KBM-7 (cell line): ENCODE measurements around the gene FBN3.

Source experiments
- DNase-seq: peaks from one replicate; pipeline ENCODE4 v3.0.0-alpha.2; 2015
- in situ Hi-C: fragments of 300-500 bp; cut with MboI; formaldehyde crosslinking; loops from 2 replicates; pipeline ENCODE4 v1.14.3; 2020; ENCODE audit warnings: low sequenced_read_pairs, low pct_unique_long_range_greater_than_20kb, mixed read lengths

FBN3 gene

DNA sequence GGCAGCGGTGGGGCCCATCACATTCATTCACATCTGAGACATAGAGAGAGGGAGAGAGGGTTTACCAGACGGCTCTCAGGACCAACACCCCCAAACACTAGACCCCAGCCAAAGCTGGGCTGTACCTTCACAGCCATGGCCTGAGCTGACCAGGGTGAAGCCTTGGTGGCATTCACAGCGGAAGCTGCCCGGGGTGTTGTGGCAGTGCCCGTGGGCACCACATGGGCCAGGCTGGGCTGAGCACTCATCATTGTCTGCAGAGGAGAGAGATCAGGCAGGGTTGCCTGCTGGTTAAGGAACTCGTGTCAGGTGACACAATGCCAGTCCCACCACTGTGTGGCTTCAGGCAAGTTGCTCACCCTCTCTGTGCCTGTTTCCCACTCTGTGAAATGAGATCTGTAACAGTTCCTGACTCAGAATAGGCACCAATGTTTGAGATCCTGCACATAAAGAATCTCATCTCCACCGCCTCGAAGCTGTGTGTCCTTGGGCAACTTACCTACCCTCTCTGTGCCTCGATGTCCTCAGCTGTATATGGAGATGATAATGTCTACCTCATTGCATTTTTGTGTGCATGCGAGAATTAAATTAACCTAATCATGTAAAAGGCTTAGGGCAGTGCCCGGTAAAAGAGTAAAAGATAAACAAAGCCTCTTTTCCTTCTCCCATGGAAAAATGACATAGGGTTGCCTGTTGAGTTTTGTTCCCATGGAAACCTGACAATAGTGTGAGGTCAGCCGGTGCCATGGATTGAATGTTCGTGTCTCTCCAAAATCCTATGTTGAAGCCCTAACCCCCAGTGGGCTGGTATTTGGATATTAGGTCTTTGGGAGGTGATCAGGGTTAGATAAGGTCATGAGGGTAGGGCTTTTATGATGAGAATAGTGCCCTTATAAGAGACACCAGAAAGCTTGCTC is 74.0 kb downstream of the FBN3 start:
- DNase-seq, result no peak
- in situ Hi-C loops, result no loop called here

DNA sequence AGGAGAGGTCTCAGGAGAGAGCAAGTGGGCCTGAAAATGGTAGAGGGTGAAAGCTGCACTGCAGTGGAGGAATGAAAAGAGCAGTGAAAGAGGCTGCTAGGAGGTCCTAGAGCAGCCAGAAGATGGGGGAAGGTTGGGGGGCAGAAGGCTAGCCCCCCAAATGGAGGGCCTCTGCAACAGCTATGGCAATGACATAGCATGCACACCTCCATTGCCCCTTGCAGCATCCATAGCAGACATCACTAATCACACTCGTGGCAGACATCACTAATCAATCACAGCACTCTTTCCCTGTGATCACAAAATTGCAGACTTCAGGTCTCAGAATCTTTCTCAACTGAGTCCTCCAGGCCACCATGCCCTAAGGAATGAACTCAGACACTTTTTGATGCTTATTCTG is 74.9 kb downstream of the FBN3 start:
- in situ Hi-C loops, result no loop called here
- no peak for DNase-seq

DNA sequence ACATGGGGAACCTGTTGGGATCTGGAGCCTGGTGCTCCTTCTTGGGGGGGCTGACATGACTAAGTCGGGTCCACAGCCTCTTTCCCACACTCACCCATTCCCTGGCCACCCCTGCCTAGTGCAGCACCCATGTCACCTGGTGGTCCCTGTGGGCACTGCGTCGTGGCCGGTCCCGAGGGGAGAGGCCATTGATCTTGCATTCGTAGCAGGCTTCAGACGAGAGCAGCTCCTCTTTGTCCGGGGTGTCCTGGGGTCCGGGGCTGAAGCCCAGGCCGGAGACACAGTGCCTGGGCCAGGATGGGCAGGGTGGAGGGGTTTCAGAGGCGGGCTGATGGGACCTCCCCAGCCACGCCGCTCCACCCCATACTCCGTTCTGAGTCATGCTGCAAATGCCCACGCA is 77.5 kb downstream of the FBN3 start:
- in situ Hi-C loops, result no loop called here
- no peak for DNase-seq

DNA sequence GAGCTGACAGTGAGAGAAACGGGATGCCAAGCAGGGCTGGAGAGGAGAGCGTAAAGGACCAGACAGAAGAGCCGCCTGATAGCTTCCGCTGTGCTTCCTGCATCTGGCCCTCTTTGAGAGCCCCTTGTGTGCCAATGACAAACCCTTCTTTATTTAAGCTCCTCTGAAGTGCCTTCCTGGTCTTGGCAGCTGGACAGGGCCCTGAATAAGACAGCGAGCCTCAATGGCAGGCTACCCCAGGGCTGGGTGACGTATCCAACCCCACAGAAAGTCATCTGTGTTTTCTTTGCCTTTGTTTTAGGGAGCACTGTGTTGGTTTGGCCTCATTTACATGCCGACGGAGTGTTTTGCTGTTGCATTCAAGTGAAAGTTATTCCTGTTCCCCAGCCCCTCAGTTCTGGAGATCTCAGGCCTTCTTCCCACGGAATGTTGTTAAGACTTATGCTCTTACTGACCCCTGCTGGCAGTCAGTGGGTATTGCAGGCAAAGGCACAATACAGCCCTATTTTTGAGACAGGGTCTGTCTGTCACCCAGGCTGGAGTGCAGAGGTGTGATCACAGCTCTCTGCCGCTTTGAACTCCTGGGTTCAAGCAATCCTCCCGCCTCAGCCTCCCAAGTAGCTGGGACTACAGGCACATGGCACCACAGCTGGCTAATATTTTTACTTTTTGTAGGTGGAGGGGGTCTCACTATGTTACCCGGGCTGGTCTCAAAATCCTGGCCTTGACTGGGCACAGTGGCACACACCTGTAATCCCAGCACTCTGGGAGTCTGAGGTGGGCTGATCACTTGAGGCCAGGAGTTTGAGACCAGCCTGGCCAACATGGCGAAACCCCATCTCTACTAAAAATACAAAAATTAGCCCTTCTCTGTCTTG is 80.1 kb downstream of the FBN3 start:
- peak; percentile 70 for DNase-seq
- in situ Hi-C loops, result no loop called here

DNA sequence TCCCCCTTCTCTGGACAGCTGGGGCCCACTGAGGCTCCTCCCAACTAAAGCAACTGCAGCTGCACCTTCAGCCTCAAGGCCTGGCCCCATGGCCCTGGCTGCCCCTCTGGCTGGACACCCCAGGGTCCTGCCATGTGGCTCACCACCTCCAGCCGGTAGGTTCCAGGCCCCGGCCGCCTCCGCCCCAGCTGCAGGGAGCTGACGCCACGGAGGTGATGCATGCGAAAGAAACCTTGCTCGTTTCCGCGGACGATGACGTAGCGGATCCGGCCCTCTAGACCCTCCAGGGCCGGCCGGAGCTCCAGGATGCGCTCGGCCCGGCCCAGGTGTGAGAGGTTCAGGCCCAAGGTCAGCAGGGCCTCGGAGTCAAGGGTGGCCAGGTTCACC is 83.5 kb downstream of the FBN3 start:
- no peak for DNase-seq
- in situ Hi-C loops, result no loop called here

DNA sequence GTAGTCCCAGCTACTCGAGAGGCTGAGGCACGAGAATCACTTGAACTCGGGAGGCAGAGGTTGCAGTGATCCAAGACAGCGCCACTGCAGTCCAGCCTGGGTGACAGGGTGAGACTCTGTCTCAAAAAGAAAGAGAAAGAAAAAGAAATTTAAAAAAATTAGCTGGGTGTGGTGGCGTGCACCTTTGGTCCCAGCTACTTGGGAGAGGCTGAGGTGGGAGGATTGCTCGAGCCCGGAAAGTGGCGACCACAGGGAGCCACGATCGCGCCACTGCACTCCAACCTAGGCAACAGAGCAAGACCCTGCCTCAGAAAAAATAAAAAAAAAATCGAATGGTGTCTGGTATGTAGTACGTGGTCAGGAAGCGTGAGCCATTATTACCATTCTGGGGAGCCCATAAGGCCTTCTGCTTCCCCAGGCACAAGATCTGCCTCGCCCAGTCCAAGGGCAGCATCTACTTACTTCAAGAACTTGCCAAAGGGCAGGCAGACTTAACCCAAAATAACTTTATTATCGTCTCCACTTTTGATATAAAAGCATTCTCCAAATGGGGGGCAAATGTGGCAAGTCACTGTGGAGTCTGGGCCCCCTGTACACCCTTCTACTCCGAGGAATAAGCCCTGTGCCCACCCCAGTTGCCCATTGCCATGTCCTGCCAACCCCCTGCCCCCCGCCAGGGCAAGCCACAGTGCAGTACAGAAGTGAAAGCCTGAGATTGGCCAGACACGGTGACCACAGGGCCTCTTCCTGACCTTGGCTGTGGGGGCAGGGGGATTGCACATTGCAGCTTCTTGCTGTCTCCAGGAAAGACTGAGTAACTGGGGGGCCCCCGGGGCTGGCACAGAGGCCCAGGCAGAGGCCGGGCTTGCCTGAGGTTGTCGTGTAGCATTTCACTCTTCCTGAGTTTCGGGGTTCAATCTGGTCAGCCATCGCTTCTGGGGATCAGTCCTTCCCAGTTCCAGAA is 84.2 kb downstream of the FBN3 start:
- no peak for DNase-seq
- in situ Hi-C loops, result no loop called here

DNA sequence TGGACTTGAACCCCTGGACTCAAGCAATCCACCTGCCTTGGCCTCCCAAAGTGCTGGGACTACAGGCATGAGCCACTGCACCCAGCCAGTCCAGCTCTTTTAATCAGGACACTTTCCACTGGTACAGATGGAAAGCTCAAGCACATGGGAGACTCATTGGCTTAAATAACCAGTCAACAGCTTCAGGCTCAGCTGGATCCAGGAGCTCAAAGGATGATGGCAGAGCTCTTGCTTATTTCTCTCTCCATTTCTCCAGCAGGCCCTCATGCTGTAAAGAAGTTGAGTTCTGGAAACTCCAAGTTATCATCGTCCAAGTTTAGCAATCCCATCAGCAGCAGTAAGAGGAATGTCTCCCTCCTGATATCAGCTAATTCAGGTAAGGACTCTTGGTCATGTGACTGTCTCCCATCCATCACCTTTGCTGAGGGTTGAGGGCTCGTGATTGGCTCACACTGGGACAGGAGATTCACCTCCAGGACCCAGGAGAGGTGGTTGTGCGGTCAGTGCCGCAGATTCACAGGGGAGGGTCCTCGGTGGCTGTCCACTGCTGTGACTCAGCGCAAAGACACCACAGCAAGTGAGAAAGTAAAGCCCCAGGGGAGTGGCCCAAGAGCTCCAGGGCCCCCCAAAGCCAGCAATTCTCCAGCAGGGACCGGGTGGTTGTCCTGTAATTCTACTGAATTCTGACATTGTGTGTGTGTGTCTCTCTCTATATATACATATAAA is 91.7 kb downstream of the FBN3 start:
- DNase-seq, result no peak
- in situ Hi-C loops, result no loop called here

DNA sequence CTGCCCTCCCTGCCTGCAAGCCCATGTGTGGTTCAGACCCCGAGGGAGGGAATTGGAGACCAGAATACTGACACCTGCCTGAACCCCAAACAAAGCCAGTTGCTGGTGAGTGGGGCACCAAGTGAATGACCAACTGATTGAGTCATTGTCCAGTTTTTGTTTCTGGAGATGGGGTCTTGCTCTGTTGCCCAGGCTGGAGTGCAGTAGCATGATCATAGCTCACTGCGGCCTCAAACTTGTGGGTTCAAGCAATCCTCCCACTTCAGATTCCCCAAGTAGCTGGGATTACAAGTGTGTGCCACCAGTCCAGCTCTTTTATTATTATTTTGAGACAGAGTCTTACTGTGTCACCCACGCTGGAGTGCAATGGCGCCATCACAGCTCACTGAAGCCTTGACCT is 92.9 kb downstream of the FBN3 start:
- DNase-seq, result no peak
- in situ Hi-C loops, result no loop called here

DNA sequence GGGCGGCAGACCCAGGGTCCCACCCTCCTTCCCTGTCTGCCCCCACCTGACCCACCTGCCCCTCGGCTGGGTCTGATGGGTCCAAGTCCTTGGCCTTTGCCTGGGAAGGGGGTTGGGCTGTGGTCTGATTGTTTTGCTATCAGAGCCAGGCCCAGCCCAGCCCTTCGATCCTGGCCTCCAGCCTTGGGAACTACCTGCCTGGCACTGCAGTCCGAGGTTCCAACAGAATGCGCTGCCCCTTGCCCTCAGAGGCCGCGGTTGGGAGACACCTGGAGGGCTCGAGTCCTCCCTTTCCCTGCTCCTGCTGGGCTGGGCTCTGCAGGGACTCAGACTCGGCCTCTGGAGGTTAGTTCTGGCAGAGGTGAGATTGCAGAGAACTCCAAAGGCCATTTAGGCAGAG is 95.2 kb downstream of the FBN3 start:
- no peak for DNase-seq
- in situ Hi-C loops, result no loop called here

DNA sequence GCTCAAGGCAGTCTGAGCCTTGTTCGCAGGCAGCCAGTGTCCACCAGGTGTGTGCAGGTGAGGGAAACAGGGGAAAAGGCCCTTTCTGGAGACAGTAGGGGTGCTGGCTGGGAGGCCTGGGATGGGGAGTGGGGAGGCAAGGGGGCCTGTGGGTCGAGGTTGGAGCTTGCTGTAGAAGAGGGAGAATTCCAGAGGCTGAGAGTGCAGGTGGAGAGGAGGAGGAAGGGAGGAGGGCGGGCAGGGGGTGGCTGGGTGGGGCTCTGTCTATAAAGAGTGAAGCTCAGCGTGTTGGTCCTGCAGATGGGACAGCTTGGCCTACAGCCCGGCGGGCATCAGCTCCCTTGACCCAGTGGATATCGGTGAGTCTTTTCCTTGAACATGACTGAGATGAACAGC is 96.9 kb downstream of the FBN3 start, which contains the start of gene CCL25:
Gene CCL25 (plus strand): TSS at position 297 of the 396 bp plus-strand sequence. CDS start 290 bp downstream, outside the sequence.
- no peak for DNase-seq
- in situ Hi-C loops, result no loop called here

DNA sequence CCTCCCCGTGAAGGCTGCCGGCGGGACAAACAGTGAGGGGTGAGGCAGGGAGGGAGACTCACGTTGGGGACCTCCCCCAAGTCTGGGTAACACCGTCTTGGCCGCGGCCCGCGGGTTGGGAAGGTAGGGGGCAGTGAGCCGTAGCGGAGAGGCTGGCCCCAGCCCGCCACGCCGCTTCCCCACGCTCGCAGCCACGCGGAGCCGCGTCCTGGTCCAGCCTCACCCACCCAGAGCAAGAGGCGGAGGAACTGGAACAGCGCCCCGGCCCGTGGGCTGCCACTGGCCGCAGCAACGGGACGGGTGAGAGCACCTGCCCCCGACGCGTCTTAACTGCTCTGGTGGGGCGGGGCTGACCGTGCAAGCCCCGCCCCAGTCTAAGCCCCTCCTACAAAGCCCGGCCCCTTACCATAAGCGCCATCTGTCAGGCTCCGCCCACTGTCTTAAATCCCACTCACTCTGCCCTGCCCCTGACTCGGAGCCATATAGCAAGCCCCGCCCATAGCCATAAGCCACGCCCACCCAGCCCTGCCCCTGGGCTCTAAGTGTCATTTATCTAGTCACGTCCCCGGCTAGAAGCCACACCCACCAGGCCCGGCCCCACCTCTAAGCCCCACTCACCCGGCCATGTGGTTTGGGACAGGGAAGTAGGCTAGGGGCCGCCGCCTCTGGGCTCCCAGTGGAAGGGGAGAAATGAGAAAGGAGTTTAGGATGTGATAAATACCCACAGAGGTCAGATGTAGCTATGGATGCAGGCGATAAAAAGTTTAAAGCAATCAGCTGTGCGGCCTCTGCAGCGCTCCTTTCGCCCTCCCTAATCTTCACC is 98.9 kb downstream of the FBN3 start:
- in situ Hi-C loops, result no loop called here
- DNase-seq, result peak; percentile 99

DNA sequence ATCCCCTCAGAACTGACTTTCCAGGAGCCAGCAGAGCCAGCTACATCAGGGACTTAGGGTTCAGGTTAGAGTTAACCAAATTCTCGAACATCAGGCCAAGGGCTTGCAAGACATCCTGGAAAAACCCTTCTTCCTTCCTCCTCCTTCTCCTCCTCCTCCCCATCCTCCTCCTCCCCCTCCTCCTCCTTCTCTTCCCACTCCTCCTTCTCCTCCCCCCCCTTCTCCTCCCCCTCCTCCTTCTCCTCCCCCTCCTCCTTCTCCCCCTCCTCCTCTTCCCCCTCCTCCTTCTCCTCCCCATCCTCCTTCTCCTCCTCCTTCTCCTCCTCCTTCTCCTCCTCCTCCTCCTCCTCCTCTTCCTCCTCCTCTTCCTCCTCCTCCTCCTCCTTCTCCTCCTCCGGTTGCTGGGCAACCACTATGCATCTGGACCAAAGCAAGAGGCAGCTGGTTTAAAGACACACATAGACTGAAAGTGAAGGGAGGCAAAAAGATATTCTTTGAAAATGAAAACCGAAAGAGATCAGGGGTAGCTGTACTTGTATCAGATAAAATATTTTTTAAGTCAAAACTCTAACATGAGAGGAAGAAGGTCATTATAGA is 102.7 kb downstream of the FBN3 start:
- DNase-seq, result no peak
- in situ Hi-C loops, result no loop called here

DNA sequence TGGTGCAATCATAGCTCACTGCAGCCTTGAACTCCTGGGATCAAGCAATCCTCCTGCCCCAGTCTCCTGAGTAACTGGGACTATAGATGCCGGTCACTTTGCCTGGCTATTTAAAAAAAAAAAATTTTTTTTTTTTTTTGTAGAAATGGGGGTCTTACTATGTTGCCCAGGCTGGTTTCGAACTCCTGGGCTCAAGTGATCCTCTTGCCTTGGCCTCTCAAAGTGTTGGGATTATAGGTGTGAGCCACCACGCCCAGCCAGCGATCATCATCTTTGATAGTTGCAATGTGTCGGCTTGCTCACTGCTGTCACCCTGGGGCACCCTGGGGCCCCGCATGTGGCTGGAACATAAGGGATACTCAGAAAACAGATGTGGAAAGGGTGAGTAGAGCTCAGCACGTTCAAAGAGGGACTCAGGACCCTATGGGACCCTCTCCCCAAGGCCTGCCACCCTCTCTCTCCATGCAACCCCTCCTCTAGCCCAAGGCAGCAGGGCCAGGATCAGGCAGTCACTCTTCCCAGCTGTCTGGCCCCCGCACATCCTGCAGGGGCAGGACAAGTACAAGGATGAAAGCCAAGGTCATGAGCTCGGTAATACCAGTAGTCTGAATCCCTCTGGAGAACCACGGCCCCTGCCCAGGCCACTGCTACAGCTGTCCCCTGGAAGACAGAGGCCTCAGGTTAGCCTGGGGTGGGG is 103.4 kb downstream of the FBN3 start:
- DNase-seq, result no peak
- in situ Hi-C loops, result no loop called here

DNA sequence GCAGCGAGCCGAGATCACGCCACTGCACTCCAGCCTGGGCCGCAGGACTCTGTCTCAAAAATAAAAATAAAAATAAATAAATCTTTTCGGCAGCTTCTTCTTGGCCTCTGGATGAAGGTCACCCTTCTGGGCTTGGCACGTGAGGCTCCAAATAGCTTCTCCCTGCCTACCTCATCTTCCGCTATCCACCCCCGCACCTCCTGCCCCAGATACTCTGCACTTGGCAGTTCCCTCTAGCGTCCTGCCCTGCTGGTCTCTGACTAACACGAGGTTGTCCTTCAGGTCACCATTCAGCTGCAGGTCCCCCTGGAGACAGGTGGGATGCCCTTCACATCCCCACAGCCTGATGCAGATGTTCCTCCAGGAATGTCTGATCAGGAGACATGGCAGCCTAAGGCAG is 105.4 kb downstream of the FBN3 start:
- in situ Hi-C loops, result no loop called here

DNA sequence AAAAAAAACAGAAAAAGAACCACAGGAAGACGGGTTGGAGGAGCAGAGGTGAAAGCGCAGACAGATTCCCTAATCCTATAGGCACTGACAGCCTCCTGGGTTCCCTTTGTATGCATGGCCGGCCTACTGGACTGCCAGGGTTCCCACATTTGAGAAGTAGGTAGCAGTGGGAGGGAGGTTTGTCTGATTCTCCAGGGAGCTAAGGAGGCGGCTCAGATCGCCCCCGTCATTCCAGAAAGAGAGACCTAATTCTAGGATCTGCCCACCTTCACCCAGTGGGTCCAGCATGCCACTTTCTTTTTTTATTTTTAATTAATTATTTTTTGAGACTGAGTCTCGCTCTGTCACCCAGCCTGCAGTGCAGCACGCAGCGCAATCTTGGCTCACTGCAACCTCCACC is 106.5 kb downstream of the FBN3 start:
- DNase-seq, result no peak
- in situ Hi-C loops, result no loop called here

More for the DNA sequence above, 105.4 kb downstream of the FBN3 start:
- DNase-seq, result no peak

DNA sequence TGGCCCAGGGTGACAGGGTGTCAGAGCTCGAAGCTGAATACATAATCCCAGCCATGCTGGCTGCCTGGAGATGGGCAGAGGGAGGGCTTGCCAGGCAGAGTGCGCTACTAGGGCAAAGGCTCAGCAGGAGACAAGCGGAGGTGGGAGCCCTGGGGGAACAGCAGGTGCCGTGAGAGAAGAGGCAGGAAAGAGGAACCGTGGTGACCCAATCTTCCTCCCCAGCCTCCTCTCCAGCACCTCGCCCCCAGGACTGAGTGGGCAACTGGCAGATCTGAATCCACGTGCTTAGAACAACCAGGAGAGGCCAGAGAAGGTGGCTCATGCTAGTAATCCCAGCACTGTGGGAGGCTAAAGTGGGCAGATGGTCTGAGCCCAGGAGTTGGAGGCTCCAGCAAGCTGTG is 107.9 kb downstream of the FBN3 start:
- DNase-seq, result peak; percentile 68
- in situ Hi-C loops, result no loop called here

DNA sequence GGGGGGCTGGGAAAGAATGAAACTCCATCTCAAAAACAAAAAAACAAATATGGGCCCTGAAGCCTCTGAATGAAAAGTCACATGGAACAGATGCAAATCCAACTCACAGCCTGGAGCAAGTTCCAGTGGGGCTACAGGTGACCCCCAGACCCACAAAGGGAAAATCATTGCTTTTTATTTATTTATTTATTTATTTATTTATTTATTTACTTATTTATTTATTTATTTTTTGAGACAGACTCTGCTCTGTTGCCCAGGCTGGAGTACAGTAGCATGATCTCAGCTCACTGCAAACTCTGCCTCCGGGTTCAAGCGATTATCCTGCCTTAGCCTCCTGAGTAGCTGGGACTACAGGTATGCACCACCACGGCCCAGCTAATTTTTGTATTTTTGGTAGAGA is 110.2 kb downstream of the FBN3 start:
- no peak for DNase-seq
- in situ Hi-C loops, result no loop called here
